Neutrophil (primary cell): ENCODE measurements around the gene KRT8.
"Not testable (repeated sequence)": the region's sequence is repeated elsewhere in the genome, so short reads cannot be mapped to it uniquely, and the experiment has no call there.

Experiments
- H3K27ac ChIP-seq: fragments of 200-600 bp; sonication (generic); 2 replicates; pipeline ENCODE4 v1.5.1; 2016; ENCODE audit warnings: mild to moderate bottlenecking, moderate library complexity
- H3K27me3 ChIP-seq: fragments of 200-600 bp; sonication (generic); 2 replicates; pipeline ENCODE4 v1.6.0; 2016; ENCODE audit warnings: mild to moderate bottlenecking
- H3K36me3 ChIP-seq: fragments of 200-600 bp; sonication (generic); 2 replicates; pipeline ENCODE4 v1.5.1; 2017
- H3K4me1 ChIP-seq, 2 experiments: fragments of 200-600 bp in 1 of 2; sonication (generic) in 1 of 2; 1 replicate in 1 of 2; 2 replicates in 1 of 2; pipeline versions ENCODE4 v1.5.1 to v1.6.1; 2013 to 2016; ENCODE audit warnings: low read depth in 1 of 2, low read length in 1 of 2, mild to moderate bottlenecking in 1 of 2, moderate library complexity in 1 of 2; ENCODE audit not compliant: control insufficient read depth in 1 of 2, insufficient read depth in 1 of 2
- H3K4me3 ChIP-seq, 2 experiments: fragments of 200-600 bp in 1 of 2; sonication (generic) in 1 of 2; 1 replicate in 1 of 2; 2 replicates in 1 of 2; pipeline ENCODE4 v1.5.1; 2013 to 2016; ENCODE audit warnings: low read depth in 1 of 2, low read length in 1 of 2, mild to moderate bottlenecking in 1 of 2, moderate library complexity in 1 of 2
- H3K9me3 ChIP-seq: fragments of 200-600 bp; sonication (generic); 2 replicates; pipeline ENCODE4 v1.5.1; 2016
- TF ChIP-seq, protein P1 (sequence below): fragments of 200-600 bp; sonication (generic); IDR thresholded peaks from 2 replicates; pipeline ENCODE4 v1.5.1; 2016; ENCODE audit warnings: antibody characterized with exemption

Gene KRT8

DNA sequence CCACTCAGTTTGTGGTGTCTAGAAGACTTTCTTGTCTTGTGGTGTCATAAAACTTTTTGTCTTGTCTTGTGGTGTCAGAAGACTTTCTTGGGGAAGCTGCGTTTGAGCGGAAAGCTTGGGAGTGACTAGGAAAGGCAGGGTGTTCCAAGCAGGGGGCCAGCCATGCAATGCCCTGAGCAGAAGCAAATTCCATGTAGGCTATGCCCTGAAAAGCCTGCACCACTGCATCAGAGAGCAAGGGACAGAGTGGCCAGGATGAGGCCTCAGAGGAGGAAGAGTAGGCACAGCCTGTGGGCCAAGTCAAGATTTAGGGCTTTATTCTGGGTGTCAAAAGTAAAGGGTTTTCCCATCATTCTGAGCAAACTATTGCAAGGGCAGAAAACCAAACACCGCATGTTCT is 14.5 kb downstream of the KRT8 start:
- Histone ChIP-seq H3K27me3 (no peaks in the 10 kb centered on the region), H3K4me3 (no peak overlapping the region), H3K27ac (no peak overlapping the region), H3K4me1 (no peaks in the 10 kb centered on the region), H3K9me3 (no peaks in the 10 kb centered on the region), H3K36me3 (no peaks in the 10 kb centered on the region)
- TF ChIP-seq, protein P1, sequence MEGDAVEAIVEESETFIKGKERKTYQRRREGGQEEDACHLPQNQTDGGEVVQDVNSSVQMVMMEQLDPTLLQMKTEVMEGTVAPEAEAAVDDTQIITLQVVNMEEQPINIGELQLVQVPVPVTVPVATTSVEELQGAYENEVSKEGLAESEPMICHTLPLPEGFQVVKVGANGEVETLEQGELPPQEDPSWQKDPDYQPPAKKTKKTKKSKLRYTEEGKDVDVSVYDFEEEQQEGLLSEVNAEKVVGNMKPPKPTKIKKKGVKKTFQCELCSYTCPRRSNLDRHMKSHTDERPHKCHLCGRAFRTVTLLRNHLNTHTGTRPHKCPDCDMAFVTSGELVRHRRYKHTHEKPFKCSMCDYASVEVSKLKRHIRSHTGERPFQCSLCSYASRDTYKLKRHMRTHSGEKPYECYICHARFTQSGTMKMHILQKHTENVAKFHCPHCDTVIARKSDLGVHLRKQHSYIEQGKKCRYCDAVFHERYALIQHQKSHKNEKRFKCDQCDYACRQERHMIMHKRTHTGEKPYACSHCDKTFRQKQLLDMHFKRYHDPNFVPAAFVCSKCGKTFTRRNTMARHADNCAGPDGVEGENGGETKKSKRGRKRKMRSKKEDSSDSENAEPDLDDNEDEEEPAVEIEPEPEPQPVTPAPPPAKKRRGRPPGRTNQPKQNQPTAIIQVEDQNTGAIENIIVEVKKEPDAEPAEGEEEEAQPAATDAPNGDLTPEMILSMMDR = no peak

DNA sequence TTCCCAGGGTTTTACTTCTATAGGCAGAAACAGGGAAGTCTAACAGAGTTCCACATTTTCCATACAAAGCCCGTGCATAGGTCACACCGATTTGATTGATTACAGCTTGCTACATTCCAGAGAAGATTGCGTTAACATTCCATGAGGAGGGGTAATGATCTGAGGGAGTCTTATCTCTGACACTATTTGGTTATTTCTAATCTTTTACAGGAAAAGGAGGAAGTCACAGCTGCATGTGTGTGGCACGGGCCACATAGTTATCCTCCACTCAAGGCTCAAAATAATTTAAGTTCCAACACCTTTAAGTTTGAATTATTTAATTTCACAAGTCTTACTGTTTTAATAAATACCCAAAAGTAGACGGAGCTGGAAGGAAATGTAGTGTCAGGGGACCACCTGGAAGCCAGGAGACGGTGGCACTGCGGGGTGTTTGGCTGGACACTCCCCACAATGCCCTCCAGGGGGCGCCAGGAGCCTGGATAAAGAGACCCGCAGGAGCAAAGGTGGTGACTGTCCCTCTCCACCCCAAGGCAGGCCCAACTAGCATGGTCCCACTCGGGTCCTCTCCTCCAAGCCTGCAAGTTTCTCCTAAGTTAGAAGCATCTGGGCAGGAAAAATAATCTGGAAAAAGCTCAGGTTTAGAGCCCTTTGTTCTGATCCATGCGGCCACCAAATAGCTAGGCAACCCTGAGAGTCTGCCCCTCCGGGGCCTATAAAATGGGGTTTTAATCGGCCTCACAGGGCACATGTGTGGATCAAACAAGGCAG is 20.2 kb downstream of the KRT8 start:
- Histone ChIP-seq H3K4me1 (peaks cover 0 to 5% of the 10 kb centered on the region in 2 experiments), H3K9me3 (no peaks in the 10 kb centered on the region), H3K27ac (no peak overlapping the region), H3K4me3 (no peak overlapping the region), H3K36me3 (no peaks in the 10 kb centered on the region), H3K27me3 (peaks cover 18% of the 10 kb centered on the region)
- TF ChIP-seq, protein P1 = peak; percentile 70

GRCh38 chr12:52880499-52880898 is 24.4 kb downstream of the KRT8 start:
- not testable (repeated sequence) for H3K4me3 ChIP-seq, H3K9me3 ChIP-seq, H3K36me3 ChIP-seq, H3K4me1 ChIP-seq, H3K27ac ChIP-seq
- H3K27me3 ChIP-seq = peaks cover 29% of the 10 kb centered on the region

- Histone ChIP-seq H3K4me3 (peak overlapping the region in 1 of 2 experiments; percentile 2), H3K27me3 (peaks cover 37% of the 10 kb centered on the region), H3K27ac (no peak overlapping the region), H3K4me1 (peaks cover 4 to 10% of the 10 kb centered on the region in 2 experiments), H3K9me3 (no peaks in the 10 kb centered on the region), H3K36me3 (no peaks in the 10 kb centered on the region)
- TF ChIP-seq, protein P1 = no peak
Measured at GRCh38 chr12:52879394-52880351, 25.2 kb downstream of the KRT8 start.

DNA sequence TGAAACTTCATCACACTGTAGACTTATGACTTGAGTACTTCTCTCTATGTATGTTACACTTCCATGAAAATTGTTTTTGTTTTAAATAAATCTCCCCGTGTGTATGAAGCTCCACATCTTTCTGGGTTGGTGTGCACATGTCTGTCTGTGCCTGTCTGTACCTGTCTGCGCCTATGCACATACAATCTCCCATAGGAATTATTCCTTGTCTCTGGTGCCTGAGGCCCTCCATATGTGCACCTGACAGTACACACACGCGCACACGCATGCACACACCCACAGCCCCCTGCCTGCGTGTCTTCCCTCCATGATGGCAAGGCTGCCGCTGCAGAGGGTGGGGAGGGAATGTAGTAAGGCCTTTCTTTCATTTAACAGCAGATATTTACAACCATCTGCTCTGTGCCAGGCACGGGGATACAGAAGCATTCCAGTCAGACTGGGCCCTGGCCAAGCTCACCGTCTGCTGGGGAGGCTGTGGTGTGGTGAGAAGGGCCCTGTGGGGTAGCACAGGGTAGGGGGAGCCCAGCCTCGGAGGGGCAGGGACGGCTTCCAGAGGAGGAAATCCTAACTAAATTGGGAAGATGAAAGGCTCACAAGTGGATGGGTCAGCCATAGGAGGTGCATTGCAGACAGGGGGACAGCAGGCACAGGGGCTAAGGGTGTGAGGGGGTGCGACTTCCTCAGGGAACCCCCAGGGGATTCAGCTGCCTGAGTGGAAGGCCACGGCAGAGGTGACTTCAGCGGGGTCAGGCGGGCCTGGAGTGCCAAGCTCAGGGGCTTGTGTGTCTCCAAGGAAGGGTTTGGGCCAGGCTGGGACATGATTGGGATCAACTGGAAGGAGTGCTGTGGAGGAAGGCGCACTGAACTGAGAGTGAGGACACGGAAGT is 26.1 kb downstream of the KRT8 start:
- Histone ChIP-seq H3K4me1 (peaks cover 4 to 12% of the 10 kb centered on the region in 2 experiments), H3K27ac (no peak overlapping the region), H3K27me3 (peaks cover 46% of the 10 kb centered on the region), H3K36me3 (no peaks in the 10 kb centered on the region), H3K9me3 (no peaks in the 10 kb centered on the region), H3K4me3 (no peak overlapping the region)
- TF ChIP-seq, protein P1 = no peak
